H1 (cell line): ENCODE results near the gene MRPS12. TPM values are rescaled to one million over a fixed set of nuclear protein-coding genes. Genes with fewer than 3 reads are reported as not detected.

Experiments
- CTCF ChIA-PET: fragments of 300-600 bp; sonication (Branson Sonifier 250); formaldehyde crosslinking; loops from one replicate; lab custom pipeline; 2021; ENCODE audit not compliant: partially characterized antibody; lab: Charles Lee
- POLR2A ChIA-PET: fragments of 300-600 bp; sonication (Branson Sonifier 250); formaldehyde crosslinking; loops from one replicate; lab custom pipeline; 2021; ENCODE audit warnings: inconsistent platforms; ENCODE audit not compliant: partially characterized antibody; lab: Charles Lee
- DNase-seq, 2 experiments: peaks; one replicate each; pipeline versions ENCODE4 v3.0.0 to v3.0.0-alpha.2; 2010 to 2022; ENCODE audit warnings: low spot score in 2 of 2, low read depth in 1 of 2, mixed read lengths in 1 of 2
- FAIRE-seq: peaks from 2 replicates; lab custom pipeline; 2011; peaks lifted over from hg19 to GRCh38; lab: Jason Lieb, UNC
- H2AFZ ChIP-seq: 2 replicates; pipeline ENCODE4 v1.8.1; 2012; ENCODE audit warnings: low read length, inconsistent platforms
- H2AK5ac ChIP-seq: 2 replicates; pipeline ENCODE4 v1.6.1; 2013; ENCODE audit warnings: low read depth, low read length
- H2BK120ac ChIP-seq: replicated peaks from 2 replicates; pipeline ENCODE3; 2013; ENCODE audit warnings: low read depth, low read length, inconsistent platforms
- H2BK12ac ChIP-seq: 2 replicates; pipeline ENCODE4 v1.6.1; 2013; ENCODE audit warnings: low read depth, low read length
- H2BK15ac ChIP-seq: 2 replicates; pipeline ENCODE4 v1.6.1; 2013; ENCODE audit warnings: low read length
- H2BK20ac ChIP-seq: 2 replicates; pipeline ENCODE4 v1.6.1; 2013; ENCODE audit warnings: low read length
- H2BK5ac ChIP-seq: 2 replicates; pipeline ENCODE4 v1.6.1; 2013; ENCODE audit warnings: low read depth, low read length
- H3K14ac ChIP-seq: 2 replicates; pipeline ENCODE4 v1.6.1; 2013; ENCODE audit warnings: inconsistent platforms; ENCODE audit not compliant: insufficient read length
- H3K18ac ChIP-seq: 2 replicates; pipeline ENCODE4 v1.6.1; 2013; ENCODE audit warnings: low read length; ENCODE audit errors: extremely low read depth
- H3K23ac ChIP-seq: 2 replicates; pipeline ENCODE4 v1.6.1; 2013; ENCODE audit warnings: inconsistent platforms; ENCODE audit not compliant: insufficient read length
- H3K23me2 ChIP-seq: 2 replicates; pipeline ENCODE4 v1.6.1; 2013; ENCODE audit warnings: low read depth, low read length
- H3K27ac ChIP-seq: 2 replicates; pipeline ENCODE4 v1.6.1; 2011; ENCODE audit warnings: low read depth, low read length, inconsistent platforms
- H3K27me3 ChIP-seq, 4 experiments: replicated peaks in 1 of 4; 1 replicate in 1 of 4; 2 replicates in 3 of 4; pipeline versions ENCODE4 v1.6.1 to v1.8.1; 2011 to 2013; ENCODE audit warnings: low read length in 3 of 4, mild to moderate bottlenecking in 3 of 4, inconsistent platforms in 2 of 4, mixed read lengths in 2 of 4, moderate library complexity in 1 of 4; ENCODE audit not compliant: control insufficient read depth in 3 of 4, insufficient read depth in 3 of 4; ENCODE audit errors: extremely low read depth in 1 of 4
- H3K36me3 ChIP-seq, 4 experiments: 2 replicates each; pipeline versions ENCODE4 v1.6.1 to v1.8.1; 2011 to 2013; ENCODE audit warnings: mild to moderate bottlenecking in 4 of 4, low read length in 3 of 4, moderate library complexity in 2 of 4, control low read depth in 1 of 4, inconsistent platforms in 1 of 4; ENCODE audit not compliant: insufficient read depth in 4 of 4, control insufficient read depth in 2 of 4
- H3K4ac ChIP-seq: replicated peaks from 2 replicates; pipeline ENCODE3; 2013; ENCODE audit warnings: low read length, low read depth, mixed read lengths, inconsistent platforms; ENCODE audit not compliant: insufficient read length
- H3K4me1 ChIP-seq, 4 experiments: replicated peaks in 1 of 4; 1 replicate in 1 of 4; 2 replicates in 3 of 4; pipeline versions ENCODE4 v1.6.1 to v1.8.1; 2011 to 2013; ENCODE audit warnings: low read length in 3 of 4, inconsistent platforms in 2 of 4, mixed read lengths in 1 of 4; ENCODE audit not compliant: insufficient read depth in 4 of 4, control insufficient read depth in 3 of 4
- H3K4me2 ChIP-seq, 2 experiments: 2 replicates each; pipeline versions ENCODE4 v1.6.1 to v1.8.1; 2011 to 2013; ENCODE audit warnings: low read depth in 2 of 2, low read length in 2 of 2, control low read depth in 1 of 2, inconsistent platforms in 1 of 2, mild to moderate bottlenecking in 1 of 2; ENCODE audit not compliant: insufficient read depth in 1 of 2
- H3K4me3 ChIP-seq, 4 experiments: fragments of 200-600, 300-600 bp in 1 of 4; sonication (generic), shearing (Covaris generic), sonication (Bioruptor Twin) in 1 of 4; 2 replicates each; pipeline versions ENCODE4 v1.5.1 to v1.8.1; 2011 to 2016; ENCODE audit warnings: low read length in 4 of 4, low read depth in 3 of 4, control low read depth in 2 of 4, inconsistent platforms in 2 of 4, mild to moderate bottlenecking in 2 of 4, mixed read lengths in 1 of 4, moderate library complexity in 1 of 4; ENCODE audit not compliant: insufficient read depth in 2 of 4; ENCODE audit errors: extremely low read depth in 1 of 4
- H3K56ac ChIP-seq: replicated peaks from 2 replicates; pipeline ENCODE3; 2013; ENCODE audit warnings: low read depth, mild to moderate bottlenecking, mixed read lengths, low read length, inconsistent platforms; ENCODE audit not compliant: insufficient read length
- H3K79me1 ChIP-seq: 2 replicates; pipeline ENCODE4 v1.6.1; 2013; ENCODE audit warnings: low read depth, low read length, control low read depth
- H3K79me2 ChIP-seq, 2 experiments: 2 replicates each; pipeline versions ENCODE4 v1.6.1 to v1.8.1; 2012 to 2013; ENCODE audit warnings: low read length in 2 of 2, mild to moderate bottlenecking in 2 of 2, inconsistent platforms in 1 of 2; ENCODE audit not compliant: insufficient read depth in 2 of 2, control insufficient read depth in 1 of 2
- H3K9ac ChIP-seq, 4 experiments: replicated peaks in 1 of 4; 1 replicate in 1 of 4; 2 replicates in 3 of 4; pipeline versions ENCODE4 v1.6.1 to v1.8.1; 2011 to 2013; ENCODE audit warnings: low read depth in 3 of 4, low read length in 3 of 4, control low read depth in 2 of 4, mild to moderate bottlenecking in 2 of 4, moderate library complexity in 2 of 4, inconsistent platforms in 1 of 4; ENCODE audit errors: extremely low read depth in 1 of 4
- H3K9me3 ChIP-seq, 2 experiments: 2 replicates each; pipeline versions ENCODE4 v1.6.1 to v1.8.1; 2012 to 2013; ENCODE audit warnings: mild to moderate bottlenecking in 2 of 2, moderate library complexity in 2 of 2, control low read depth in 1 of 2, inconsistent platforms in 1 of 2, low read depth in 1 of 2, low read length in 1 of 2, mixed read lengths in 1 of 2; ENCODE audit not compliant: insufficient read depth in 2 of 2
- H4K20me1 ChIP-seq, 2 experiments: replicated peaks in 1 of 2; 2 replicates each; pipeline versions ENCODE3 to v1.8.1; 2011 to 2013; ENCODE audit warnings: inconsistent platforms in 2 of 2, low read length in 2 of 2, mild to moderate bottlenecking in 1 of 2; ENCODE audit not compliant: insufficient read depth in 2 of 2, control insufficient read depth in 1 of 2
- H4K5ac ChIP-seq: 2 replicates; pipeline ENCODE4 v1.6.1; 2013; ENCODE audit warnings: low read length, low read depth, mixed read lengths, inconsistent platforms; ENCODE audit not compliant: insufficient read length
- H4K8ac ChIP-seq: 2 replicates; pipeline ENCODE4 v1.8.0; 2013; ENCODE audit warnings: mild to moderate bottlenecking, moderate library complexity, low read length, inconsistent platforms; ENCODE audit not compliant: insufficient read depth; ENCODE audit errors: extremely low read depth
- H4K91ac ChIP-seq: replicated peaks from 2 replicates; pipeline ENCODE3; 2013; ENCODE audit warnings: low read length, mixed read lengths, inconsistent platforms; ENCODE audit not compliant: insufficient read length
- EZH2 ChIP-seq: fragments of 200-600 bp; sonication (generic); IDR thresholded peaks from 2 replicates; pipeline ENCODE4 v1.7.1; 2012; ENCODE audit warnings: low read depth, mild to moderate bottlenecking, moderate library complexity, low read length, inconsistent platforms; ENCODE audit not compliant: severe bottlenecking
- FOSL1 ChIP-seq: IDR thresholded peaks from 2 replicates; pipeline ENCODE4 v1.6.1; 2011; ENCODE audit warnings: mild to moderate bottlenecking, low read depth, low read length, moderate library complexity; ENCODE audit not compliant: insufficient read depth
- JUND ChIP-seq: IDR thresholded peaks from 2 replicates; pipeline ENCODE4 v1.6.1; 2011; ENCODE audit warnings: mild to moderate bottlenecking, improper control_type of control experiment, low read length
- WGBS, 2 experiments: shearing (Covaris generic) in 1 of 2; methylation state at CpG; one replicate each; pipeline versions ENCODE4 v1.1.6 to v1.1.7; 2013 to 2015; ENCODE audit warnings: low lambda C conversion rate in 2 of 2, mixed read lengths in 2 of 2, inconsistent platforms in 1 of 2, low coverage in 1 of 2, missing lambda C conversion rate in 1 of 2; ENCODE audit not compliant: insufficient replicate concordance in 2 of 2, insufficient coverage in 1 of 2, insufficient read length in 1 of 2; ENCODE audit errors: extremely low coverage in 1 of 2, missing lambda C conversion rate in 1 of 2; 5-methylcytosine and 5-hydroxymethylcytosine counted together
- polyA plus RNA-seq, 7 experiments: library from polyadenylated mRNA; depleted of rRNA in 3 of 7; stranded (reverse) in 5 of 7; unstranded in 2 of 7; fragments of >200 nt in 5 of 7; fragments of 200-250 nt in 2 of 7; gene quantifications; 1 replicate in 5 of 7; 2 replicates in 1 of 7; 4 replicates in 1 of 7; pipeline versions ENCODE4 v1.2.1 to v1.2.3, GENCODE V29; 2011 to 2013; ENCODE audit warnings: missing spikeins in 2 of 7, mixed read lengths in 2 of 7
- total RNA-seq: library from RNA; stranded (reverse); fragmentation: NEBNext Ultra II Directional; extraction: Animal tissue kit (Norgen Biotek cat#: 25700); gene quantifications from 2 replicates; pipeline ENCODE4 v1.2.1, GENCODE V29; 2021
- TF ChIP-seq, protein P1 (sequence below): IDR thresholded peaks from 2 replicates; pipeline ENCODE4 v1.6.1; 2012; ENCODE audit warnings: inconsistent platforms

MRPS12 gene
- total and polyA plus RNA-seq, 2 of the 8 experiments (the other 6 are each of a cell fraction or from before 2014, with no cell fraction given) = 79.0 to 175 TPM

DNA sequence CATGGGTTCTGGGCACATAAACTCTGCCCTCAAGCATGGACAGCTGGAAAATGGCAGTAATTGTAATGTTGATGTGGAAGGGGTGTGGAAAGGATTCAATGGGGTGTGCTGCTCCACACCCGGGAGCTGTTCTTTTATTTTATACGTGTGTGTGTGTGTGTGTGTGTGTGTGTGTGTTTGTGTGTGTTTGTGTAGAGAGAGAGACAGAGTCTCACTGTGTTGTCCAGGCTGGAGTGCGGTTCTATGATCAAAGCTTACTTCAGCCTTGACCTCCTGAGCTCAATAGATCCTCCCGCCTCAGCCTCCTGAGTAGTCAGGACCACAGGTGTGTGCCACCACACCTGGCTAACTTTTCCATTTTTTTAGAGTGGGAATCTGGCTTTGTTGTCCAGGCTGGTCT, 2.8 kb downstream of the MRPS12 start:
- Histone ChIP-seq H2AFZ (no peak overlapping the region), H3K27me3 (no peaks in the 10 kb centered on the region), H3K4me1 (peaks cover 0 to 2% (median under 1%) of the 10 kb centered on the region in 4 experiments; a peak in 3 of 7 replicates), H3K79me1 (peaks cover 18% of the 10 kb centered on the region), H3K4me2 (no peak overlapping the region), H3K14ac (no peak overlapping the region), H2BK15ac (no peak overlapping the region), H3K9me3 (peaks cover 10 to 11% of the 10 kb centered on the region in 2 experiments), H3K36me3 (peaks cover 5 to 26% (median 14%) of the 10 kb centered on the region in 4 experiments; a peak in 5 of 8 replicates), H3K79me2 (peaks cover 0 to 35% of the 10 kb centered on the region in 2 experiments; a peak in 2 of 4 replicates), H4K20me1 (no peaks in the 10 kb centered on the region), H3K4me3 (no peak overlapping the region), H2BK12ac (no peak overlapping the region), H3K23ac (no peak overlapping the region), H2AK5ac (no peak overlapping the region), H4K8ac (no peak overlapping the region), H2BK120ac (no peak overlapping the region), H2BK5ac (no peak overlapping the region), H3K18ac (no peak overlapping the region), H4K91ac (no peak overlapping the region), H3K9ac (no peak overlapping the region), H2BK20ac (no peak overlapping the region), H3K23me2 (peaks cover 4% of the 10 kb centered on the region; the same call in 1 of the 2 replicates), H3K4ac (no peak overlapping the region), H3K27ac (no peak overlapping the region), H4K5ac (no peak overlapping the region), H3K56ac (no peak overlapping the region)
- DNase-seq (no peak), FAIRE-seq (no peak)
- CTCF ChIA-PET = interaction anchor here (0.6 to 9.8 kb wide), 19 partner anchors 13 to 439 kb away, joined by 3 to 120 read pairs (median 4); partner anchors contain the start of genes FBXO17, NFKBIB and SIRT2
- 94% methylated on average over 4 of the region's 4 CpGs; no CpG with 5 or more reads in 1 of the 2 experiments for WGBS, 2 experiments
- TF ChIP-seq JUND (no peak), EZH2 (no peak), FOSL1 (no peak)
- TF ChIP-seq, protein P1, sequence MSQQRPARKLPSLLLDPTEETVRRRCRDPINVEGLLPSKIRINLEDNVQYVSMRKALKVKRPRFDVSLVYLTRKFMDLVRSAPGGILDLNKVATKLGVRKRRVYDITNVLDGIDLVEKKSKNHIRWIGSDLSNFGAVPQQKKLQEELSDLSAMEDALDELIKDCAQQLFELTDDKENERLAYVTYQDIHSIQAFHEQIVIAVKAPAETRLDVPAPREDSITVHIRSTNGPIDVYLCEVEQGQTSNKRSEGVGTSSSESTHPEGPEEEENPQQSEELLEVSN = no peak
- POLR2A ChIA-PET = interaction anchor here (0.6 to 1.9 kb wide), 9 partner anchors 8 to 135 kb away, joined by 3 to 7 read pairs (median 3); partner anchors contain the start of genes CCER2 and NFKBIB
